Neural cell (in vitro differentiated cells): ENCODE data around the gene PPP2R2B.

Experiments
- CTCF ChIP-seq: fragments of 450-650 bp; IDR thresholded peaks from 2 replicates; pipeline ENCODE4 v1.5.1; 2014; ENCODE audit warnings: antibody characterized with exemption, mild to moderate bottlenecking, moderate library complexity; ENCODE audit not compliant: poor library complexity, severe bottlenecking
- EP300 ChIP-seq: fragments of 450-650 bp; conservative IDR thresholded peaks from 2 replicates; pipeline ENCODE4 v1.6.1; 2014; ENCODE audit warnings: antibody characterized with exemption, mild to moderate bottlenecking, moderate library complexity; ENCODE audit not compliant: poor library complexity, severe bottlenecking
- EZH2 ChIP-seq: fragments of 200-600, 300-800 bp; shearing (Covaris generic), sonication (generic); IDR thresholded peaks from 2 replicates; pipeline ENCODE4 v1.6.1; 2014; ENCODE audit warnings: antibody characterized with exemption, low read length, borderline replicate concordance, mild to moderate bottlenecking; ENCODE audit not compliant: insufficient read depth, poor library complexity, severe bottlenecking
- POLR2AphosphoS5 ChIP-seq: IDR thresholded peaks from 2 replicates; pipeline ENCODE4 v1.6.1; 2012
- RAD21 ChIP-seq: fragments of 450-650 bp; conservative IDR thresholded peaks from 2 replicates; pipeline ENCODE4 v1.6.1; 2014; ENCODE audit warnings: antibody characterized with exemption, mild to moderate bottlenecking, moderate library complexity
- TAF1 ChIP-seq: IDR thresholded peaks from 2 replicates; pipeline ENCODE4 v1.6.1; 2012; ENCODE audit warnings: low read depth

DNA sequence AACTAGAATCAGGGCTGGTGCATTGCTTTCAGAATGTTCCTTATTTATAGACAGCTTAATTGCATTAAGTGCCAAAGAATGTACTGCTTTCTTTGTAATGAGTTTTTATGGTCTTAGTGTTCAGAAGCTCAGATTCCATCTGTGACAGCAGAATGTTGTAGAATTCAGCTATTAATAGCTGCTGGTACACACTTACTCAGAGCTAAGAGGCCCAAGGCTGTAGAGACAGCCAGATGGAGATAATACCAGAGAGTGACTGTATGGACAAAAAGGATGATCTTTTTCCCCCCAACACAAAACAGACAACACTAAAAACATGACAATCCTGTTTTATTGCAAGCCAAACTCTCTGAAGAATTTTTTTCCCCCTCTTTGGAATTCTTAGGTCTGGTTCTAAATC lies 50.2 kb downstream of the PPP2R2B start:
- TF ChIP-seq CTCF (no peak), EP300 (peak; percentile 42), EZH2 (no peak), TAF1 (no peak), POLR2AphosphoS5 (peak; percentile 22), RAD21 (no peak)
